HepG2 (cell line): ENCODE measurements around the gene CBX5. TPM values are rescaled to one million over a fixed set of nuclear protein-coding genes. Genes with fewer than 3 reads are reported as not detected.
A peak's percentile ranks its signal among the peaks of the same experiment; 100 is the strongest.

Source experiments
- ATAC-seq: fragments of 200-7000 bp; cut with Tn5 transposase; 3 replicates; pipeline ENCODE4 v1.9.1; 2020; ENCODE audit warnings: mild to moderate bottlenecking, moderate library complexity
- BruUV-seq: library from RNA; stranded (reverse); fragments of 400-500 nt; replicated peaks from 2 replicates; lab custom pipeline; 2021; lab: Mats Ljungman, UMichigan
- CTCF ChIA-PET: fragments of 300-600 bp; formaldehyde crosslinking; extraction: SDS; loops from one replicate; lab custom pipeline; 2021; ENCODE audit warnings: low total read pairs, inconsistent platforms, low intra/inter-chr PET ratio; lab: Yijun Ruan, JAX
- POLR2A ChIA-PET: fragments of 350-600 bp; sonication (Branson Sonifier 250); formaldehyde crosslinking; loops from one replicate; lab custom pipeline; 2020; ENCODE audit warnings: antibody characterized with exemption, inconsistent platforms; lab: Yijun Ruan, JAX
- DNase-seq: peaks from one replicate; pipeline ENCODE4 v3.0.0-alpha.2; 2015; ENCODE audit warnings: low spot score
- FAIRE-seq: peaks from 3 replicates; lab custom pipeline; 2011; peaks lifted over from hg19 to GRCh38; lab: Jason Lieb, UNC
- H2AFZ ChIP-seq: one replicate; pipeline ENCODE4 v1.6.1; 2011; ENCODE audit warnings: low read length, inconsistent platforms
- H3K27ac ChIP-seq: fragments of 300-600 bp; 3 replicates; pipeline ENCODE4 v1.8.0; 2011; ENCODE audit warnings: mixed run types, mild to moderate bottlenecking, mixed read lengths, low read length, inconsistent platforms; ENCODE audit not compliant: insufficient read depth; ENCODE audit errors: extremely low read length
- H3K27me3 ChIP-seq, 2 experiments: fragments of 200-600 bp in 1 of 2; 2 replicates in 1 of 2; 3 replicates in 1 of 2; pipeline versions ENCODE4 v1.6.0 to v1.8.0; 2011; ENCODE audit warnings: low read length in 2 of 2, mild to moderate bottlenecking in 2 of 2, moderate library complexity in 2 of 2, inconsistent platforms in 1 of 2; ENCODE audit not compliant: insufficient read depth in 2 of 2, control insufficient read depth in 1 of 2
- H3K36me3 ChIP-seq, 2 experiments: fragments of 200-600 bp in 1 of 2; replicated peaks in 1 of 2; 2 replicates in 1 of 2; 3 replicates in 1 of 2; pipeline versions ENCODE4 v1.5.1 to v1.8.0; 2011; ENCODE audit warnings: low read length in 2 of 2, inconsistent platforms in 1 of 2; ENCODE audit not compliant: insufficient read depth in 2 of 2, control insufficient read depth in 1 of 2
- H3K4me1 ChIP-seq: 2 replicates; pipeline ENCODE4 v1.5.1; 2012; ENCODE audit warnings: low read length, inconsistent platforms; ENCODE audit not compliant: insufficient read depth
- H3K4me2 ChIP-seq: 2 replicates; pipeline ENCODE4 v1.6.0; 2011; ENCODE audit warnings: low read depth, low read length, inconsistent platforms
- H3K4me3 ChIP-seq, 3 experiments: fragments of 200-600 bp in 1 of 3; sonication (generic), shearing (Covaris generic) in 1 of 3; replicated peaks in 1 of 3; 2 replicates each; pipeline ENCODE4 v1.5.1; 2011 to 2016; ENCODE audit warnings: low read length in 3 of 3, inconsistent platforms in 2 of 3, low read depth in 2 of 3, mild to moderate bottlenecking in 2 of 3, control low read depth in 1 of 3, mixed read lengths in 1 of 3; ENCODE audit not compliant: insufficient read depth in 1 of 3
- H3K79me2 ChIP-seq: one replicate; pipeline ENCODE4 v1.6.1; 2011; ENCODE audit warnings: low read length, inconsistent platforms; ENCODE audit not compliant: insufficient read depth
- H3K9ac ChIP-seq: 2 replicates; pipeline ENCODE4 v1.6.0; 2011; ENCODE audit warnings: mild to moderate bottlenecking, low read depth, low read length, inconsistent platforms; ENCODE audit not compliant: insufficient read depth
- H3K9me3 ChIP-seq: 2 replicates; pipeline ENCODE4 v1.5.1; 2012; ENCODE audit warnings: mild to moderate bottlenecking, low read length
- H4K20me1 ChIP-seq: 2 replicates; pipeline ENCODE4 v1.6.0; 2011; ENCODE audit warnings: inconsistent platforms, mild to moderate bottlenecking, low read length, moderate library complexity; ENCODE audit not compliant: insufficient read depth
- ATF1 ChIP-seq: IDR thresholded peaks from 2 replicates; pipeline ENCODE4 v1.6.1; 2016; ENCODE audit warnings: mild to moderate bottlenecking, control low read depth
- PHF20 ChIP-seq: sonication (generic); formaldehyde crosslinking; IDR thresholded peaks from 2 replicates; pipeline ENCODE4 v1.5.0; 2020; ENCODE audit warnings: mild to moderate bottlenecking, missing genetic modification reagents
- PHF8 ChIP-seq: sonication (generic); formaldehyde crosslinking; IDR thresholded peaks from 2 replicates; pipeline ENCODE4 v1.5.0; 2020; ENCODE audit warnings: missing genetic modification reagents
- POGZ ChIP-seq: sonication (generic); formaldehyde crosslinking; IDR thresholded peaks from 2 replicates; pipeline ENCODE4 v1.4.0; 2020; ENCODE audit warnings: mild to moderate bottlenecking, missing genetic modification reagents
- SMAD3 ChIP-seq: sonication (generic); formaldehyde crosslinking; IDR thresholded peaks from 2 replicates; pipeline ENCODE4 v1.4.0; 2020; ENCODE audit warnings: missing genetic modification reagents
- SUZ12 ChIP-seq: fragments of 150-350 bp; IDR thresholded peaks from 2 replicates; pipeline ENCODE4 v1.6.1; 2014; ENCODE audit warnings: low read depth, low read length
- THAP7 ChIP-seq: sonication (generic); formaldehyde crosslinking; IDR thresholded peaks from 2 replicates; pipeline ENCODE4 v1.8.1; 2023; ENCODE audit warnings: mild to moderate bottlenecking, missing genetic modification reagents
- TRAFD1 ChIP-seq: sonication (generic); formaldehyde crosslinking; IDR thresholded peaks from 2 replicates; pipeline ENCODE4 v1.5.1; 2020; ENCODE audit warnings: missing genetic modification reagents, mild to moderate bottlenecking, borderline replicate concordance
- ZNF205 ChIP-seq: IDR thresholded peaks from 2 replicates; pipeline ENCODE4 v1.6.1; 2018; ENCODE audit warnings: missing biosample characterization, missing genetic modification reagents
- ZNF460 ChIP-seq: sonication (generic); formaldehyde crosslinking; IDR thresholded peaks from 2 replicates; pipeline ENCODE4 v1.5.1; 2020; ENCODE audit warnings: missing genetic modification reagents, mild to moderate bottlenecking, borderline replicate concordance
- ZSCAN31 ChIP-seq: sonication (generic); formaldehyde crosslinking; IDR thresholded peaks from 2 replicates; pipeline ENCODE4 v1.5.0; 2020; ENCODE audit warnings: low read depth, mild to moderate bottlenecking, missing genetic modification reagents
- WGBS: methylation state at CpG from one replicate; pipeline ENCODE4 v1.1.6; 2017; ENCODE audit warnings: low lambda C conversion rate; 5-methylcytosine and 5-hydroxymethylcytosine counted together
- in situ Hi-C: cut with HindIII; loops from 2 replicates; pipeline ENCODE4 v1.10.0; 2017; ENCODE audit warnings: low pct_unique_long_range_greater_than_20kb; ENCODE audit not compliant: extremely low pct_ligation_motif_present
- intact Hi-C: fragments of 100-400 bp; cut with micrococcal nuclease; formaldehyde crosslinking; loops from one replicate; pipeline ENCODE4 v1.10.0; 2022; ENCODE audit not compliant: unreplicated experiment
- polyA plus RNA-seq, 8 experiments: library from polyadenylated mRNA; depleted of rRNA in 3 of 8; stranded (reverse) in 7 of 8; unstranded in 1 of 8; fragments of >200 nt; fragmentation: Illumina TruSeq in 4 of 8; extraction: Trizol in 4 of 8; gene quantifications; 2 replicates each; pipeline versions ENCODE4 v1.2.1 to v1.2.3, GENCODE V29; 2011 to 2016; ENCODE audit warnings: low read depth in 4 of 8, missing spikeins in 1 of 8, mixed read lengths in 1 of 8; ENCODE audit not compliant: insufficient read depth in 1 of 8
- total RNA-seq, 5 experiments: library from RNA; depleted of rRNA; stranded (reverse); fragments of >200 nt; fragmentation: Illumina TruSeq; extraction: Trizol; gene quantifications; 2 replicates each; pipeline ENCODE4 v1.2.3, GENCODE V29; 2016; ENCODE audit warnings: low read depth in 1 of 5

The CBX5 gene
- total and polyA plus RNA-seq, 2 of the 13 experiments (the other 11 are each of a cell fraction or from before 2014, with no cell fraction given) = 16.0 to 22.2 TPM

- TF ChIP-seq THAP7 (CRISPR knock-in tag) (no peak), SMAD3 (CRISPR knock-in tag) (peak; percentile 56; the same call in 1 of the 2 replicates), SUZ12 (no peak), PHF8 (CRISPR knock-in tag) (no peak; the same call in 1 of the 2 replicates), TRAFD1 (CRISPR knock-in tag) (no peak), ZNF460 (CRISPR knock-in tag) (no peak; the same call in 1 of the 2 replicates), ZSCAN31 (CRISPR knock-in tag) (no peak), ZNF205 (0 out of 2 replicates have a peak, but pooled peaks have one; percentile 54), POGZ (CRISPR knock-in tag) (peak; percentile 35; the same call in 1 of the 2 replicates), ATF1 (0 out of 2 replicates have a peak, but pooled peaks have one; percentile 29)
These were observed 14.4 kb upstream of the CBX5 start (continued) for GRCh38 chr12:54294152-54294952.

- 100% methylated on average over 3 of the region's 7 CpGs for WGBS
- H3K36me3 ChIP-seq = peaks cover 2 to 11% of the 10 kb centered on the region in 2 experiments; a peak in 2 of 5 replicates
- no peak overlapping the region for H3K27ac ChIP-seq
- intact Hi-C loops = no loop called here
- H3K27me3 ChIP-seq = no peaks in the 10 kb centered on the region
- peaks cover 7% of the 10 kb centered on the region; the same call in 1 of the 2 replicates for H4K20me1 ChIP-seq
- ChIA-PET CTCF (interaction anchor here (2.8 to 3.4 kb wide), 2 partner anchors 31 to 68 kb away, joined by 27 to 34 read pairs; partner anchors contain the start of gene COPZ1), POLR2A (interaction anchor here (0.8 to 14.6 kb wide), 4 partner anchors 9 to 66 kb away, joined by 4 to 176 read pairs (median 44); partner anchors contain the start of genes CBX5, COPZ1 and HNRNPA1)
- in situ Hi-C loops = no loop called here
- H3K9me3 ChIP-seq = no peaks in the 10 kb centered on the region
- BruUV-seq = no TSS peak
- H3K9ac ChIP-seq = no peak overlapping the region
- FAIRE-seq (no peak), DNase-seq (no peak), ATAC-seq (no peak)
- no peak overlapping the region for H2AFZ ChIP-seq
- H3K79me2 ChIP-seq = no peaks in the 10 kb centered on the region
- no peak overlapping the region for H3K4me3 ChIP-seq
- H3K4me1 ChIP-seq = peaks cover 43% of the 10 kb centered on the region
- TF ChIP-seq PHF20 (CRISPR knock-in tag) = no peak
- no peak overlapping the region for H3K4me2 ChIP-seq
These were observed 13.0 kb upstream of the CBX5 start for GRCh38 chr12:54292931-54293241.
